ENCODE data around the gene MRPL4. TPM values are rescaled to one million over a fixed set of nuclear protein-coding genes. Genes with fewer than 3 reads are reported as not detected.

Gene MRPL4
- total RNA-seq, 1 experiment from 2014 or later: 146 TPM

GRCh38 chr19:10260141-10260584, 8.1 kb downstream of the MRPL4 start:
- intact Hi-C loops (cut with micrococcal nuclease): no loop called here
- Histone ChIP-seq H3K27ac (ENCODE audit: low read depth, low read length) (peak overlapping the region; percentile 56), H3K9me3 (ENCODE audit: control insufficient read depth in 1 of 2, insufficient read depth in 1 of 2, low read depth in 1 of 2, low read length in 2 of 2) (no peaks in the 10 kb centered on the region), H3K4me3 (replicated peaks in 1 of 2; ENCODE audit: low read depth in 1 of 2, low read length in 2 of 2) (peak overlapping the region in 1 of 2 experiments; percentile 29; a peak in 2 of 4 replicates), H3K9me2 (ENCODE audit: insufficient read depth) (no peaks in the 10 kb centered on the region), H3K36me3 (ENCODE audit: control insufficient read depth in 1 of 2, insufficient read depth in 2 of 2, low read length in 2 of 2) (peaks cover 10 to 23% of the 10 kb centered on the region in 2 experiments), H3K4me1 (ENCODE audit: control insufficient read depth in 1 of 2, insufficient read depth in 2 of 2, low read length in 2 of 2) (peaks cover 24 to 32% of the 10 kb centered on the region in 2 experiments), H2AFZ (ENCODE audit: low read depth, low read length, poor library complexity, severe bottlenecking) (no peak overlapping the region), H4K20me1 (ENCODE audit: insufficient read depth) (no peaks in the 10 kb centered on the region; the same call in 1 of the 2 replicates), H3K9ac (ENCODE audit: low read length) (peak overlapping the region; percentile 49), H3K27me3 (ENCODE audit: insufficient read depth, low read length) (no peaks in the 10 kb centered on the region), H3K79me2 (ENCODE audit: insufficient read depth, low read length) (peaks cover 5% of the 10 kb centered on the region; the same call in 1 of the 2 replicates), H3K4me2 (ENCODE audit: low read length) (peak overlapping the region; percentile 74)
- no TSS peak for BruUV-seq (replicated peaks)
- peak; percentile 72 for ATAC-seq
- peak; percentile 34; the same call in 1 of the 2 replicates for TF ChIP-seq MAX (IDR thresholded peaks at IDR 0.05)
- TF ChIP-seq ZFX (IDR thresholded peaks at IDR 0.05): no peak
- TF ChIP-seq EGR1 (IDR thresholded peaks at IDR 0.05; ENCODE audit: low read depth): peak; percentile 95
- peak; percentile 34; the same call in 1 of the 2 replicates for TF ChIP-seq FOSL1 (IDR thresholded peaks at IDR 0.05; ENCODE audit: low read depth)
- POLR2A ChIA-PET: interaction anchor here (0.6 to 2.3 kb wide), 5 partner anchors 29 to 185 kb away, joined by 3 to 11 read pairs (median 5); partner anchors contain the start of gene ICAM5
- RAD21 ChIA-PET (ENCODE audit: low non-redundant PET in 1 of 2, low total read pairs in 2 of 2, uncharacterized antibody in 2 of 2, unreplicated experiment in 2 of 2): interaction anchor here (0.6 to 2.4 kb wide), 7 partner anchors 9 to 131 kb away, joined by 3 to 22 read pairs (median 6); partner anchors contain the start of gene ICAM1 (in 1 of the 2)
- CTCF ChIA-PET: interaction anchor here (0.7 to 7.7 kb wide), 16 partner anchors 8 to 439 kb away, joined by 3 to 233 read pairs (median 10); partner anchors contain the start of genes CDC37, ICAM1, ICAM5 and TYK2
- DNase-seq (ENCODE audit: low read depth, low spot score): peak; percentile 23

- Histone ChIP-seq H3K27me3 (ENCODE audit: insufficient read depth, low read length) (no peaks in the 10 kb centered on the region), H3K4me3 (replicated peaks in 1 of 2; ENCODE audit: low read depth in 1 of 2, low read length in 2 of 2) (no peak overlapping the region), H3K9me3 (ENCODE audit: control insufficient read depth in 1 of 2, insufficient read depth in 1 of 2, low read depth in 1 of 2, low read length in 2 of 2) (no peaks in the 10 kb centered on the region), H4K20me1 (ENCODE audit: insufficient read depth) (no peaks in the 10 kb centered on the region; the same call in 1 of the 2 replicates), H3K36me3 (ENCODE audit: control insufficient read depth in 1 of 2, insufficient read depth in 2 of 2, low read length in 2 of 2) (peaks cover 0 to 11% of the 10 kb centered on the region in 2 experiments; a peak in 1 of 4 replicates), H2AFZ (ENCODE audit: low read depth, low read length, poor library complexity, severe bottlenecking) (no peak overlapping the region), H3K79me2 (ENCODE audit: insufficient read depth, low read length) (no peaks in the 10 kb centered on the region), H3K9ac (ENCODE audit: low read length) (no peak overlapping the region), H3K9me2 (ENCODE audit: insufficient read depth) (no peaks in the 10 kb centered on the region), H3K4me2 (ENCODE audit: low read length) (no peak overlapping the region), H3K27ac (ENCODE audit: low read depth, low read length) (no peak overlapping the region), H3K4me1 (ENCODE audit: control insufficient read depth in 1 of 2, insufficient read depth in 2 of 2, low read length in 2 of 2) (peaks cover 24 to 32% of the 10 kb centered on the region in 2 experiments)
- BruUV-seq (replicated peaks): no TSS peak
- TF ChIP-seq RAD21 (IDR thresholded peaks at IDR 0.05; ENCODE audit: low read depth): no peak
- TF ChIP-seq POLR2AphosphoS5 (IDR thresholded peaks at IDR 0.05; ENCODE audit: low read depth, low read length): no peak
- TF ChIP-seq EZH2phosphoT487 (IDR thresholded peaks at IDR 0.05; ENCODE audit: borderline replicate concordance): no peak
- TF ChIP-seq CTCF (IDR thresholded peaks at IDR 0.05 in 2 of 3, conservative IDR thresholded peaks at IDR 0.05 in 1 of 3; ENCODE audit: borderline replicate concordance in 1 of 3, insufficient read depth in 1 of 3, low read depth in 2 of 3, low read length in 2 of 3): no peak
- no peak for TF ChIP-seq YY1 (IDR thresholded peaks at IDR 0.05; ENCODE audit: extremely low read depth, insufficient replicate concordance, low read depth, low read length)
- TF ChIP-seq ELF1 (IDR thresholded peaks at IDR 0.05; ENCODE audit: borderline replicate concordance, low read depth): no peak
- TF ChIP-seq POLR2A (IDR thresholded peaks at IDR 0.05; ENCODE audit: borderline replicate concordance, extremely low read depth, insufficient read depth, insufficient read length): no peak
- TF ChIP-seq ZNF274 (IDR thresholded peaks at IDR 0.05; ENCODE audit: low read depth, low read length): no peak
- no peak for TF ChIP-seq FOSL1 (IDR thresholded peaks at IDR 0.05; ENCODE audit: low read depth)
- no peak for TF ChIP-seq SIN3A (IDR thresholded peaks at IDR 0.05; ENCODE audit: low read depth)
- DNase-seq (ENCODE audit: low read depth, low spot score) (no peak), ATAC-seq (no peak)
- ChIA-PET CTCF (interaction anchor here (7.7 kb wide), 1 partner anchor 128 kb away, joined by 233 read pairs; no protein-coding TSS in a partner anchor), RAD21 (ENCODE audit: low non-redundant PET in 1 of 2, low total read pairs in 2 of 2, uncharacterized antibody in 2 of 2, unreplicated experiment in 2 of 2) (interaction anchor here in 1 of 2 experiments (0.7 kb wide), 1 partner anchor 1144 kb away, joined by 3 read pairs; no protein-coding TSS in a partner anchor), POLR2A (no interaction called here)
- intact Hi-C loops (cut with micrococcal nuclease): no loop called here
These were observed 10.8 kb downstream of the MRPL4 start for GRCh38 chr19:10262771-10263170.
